ENCODE data around the gene GALNT13. TPM values are rescaled to one million over a fixed set of nuclear protein-coding genes. Genes with fewer than 3 reads are reported as not detected.
"Not testable (repeated sequence)": the region's sequence is repeated elsewhere in the genome, so short reads cannot be mapped to it uniquely, and the experiment has no call there.

Gene GALNT13
- total and polyA plus RNA-seq, 10 of the 15 experiments (the other 5 are each of a cell fraction or from before 2014, with no cell fraction given) = 0.04 TPM; not detected in 9

GRCh38 chr2:154470376-154470775 is 598.7 kb downstream of the GALNT13 start (continued):
- TF ChIP-seq ZBTB4 (CRISPR knock-in tag; IDR thresholded peaks at IDR 0.05) (no peak), EZH2 (IDR thresholded peaks at IDR 0.05; ENCODE audit: borderline replicate concordance, control insufficient read depth, low read depth, low read length) (no peak), PBX3 (IDR thresholded peaks at IDR 0.05; ENCODE audit: insufficient replicate concordance, low read depth, low read length) (no peak), ASH2L (IDR thresholded peaks at IDR 0.05; ENCODE audit: borderline replicate concordance, low read depth) (no peak), TAF1 (IDR thresholded peaks at IDR 0.05; ENCODE audit: borderline replicate concordance, low read depth, low read length) (no peak), HSF1 (IDR thresholded peaks at IDR 0.05; ENCODE audit: low read depth, low read length) (no peak), TBL1XR1 (IDR thresholded peaks at IDR 0.05; ENCODE audit: low read depth, low read length) (no peak), MEF2A (IDR thresholded peaks at IDR 0.05; ENCODE audit: insufficient read depth, low read depth, low read length) (no peak), PKNOX1 (IDR thresholded peaks at IDR 0.05) (no peak), YBX1 (IDR thresholded peaks at IDR 0.05) (no peak)
- TF ChIP-seq, protein P1, sequence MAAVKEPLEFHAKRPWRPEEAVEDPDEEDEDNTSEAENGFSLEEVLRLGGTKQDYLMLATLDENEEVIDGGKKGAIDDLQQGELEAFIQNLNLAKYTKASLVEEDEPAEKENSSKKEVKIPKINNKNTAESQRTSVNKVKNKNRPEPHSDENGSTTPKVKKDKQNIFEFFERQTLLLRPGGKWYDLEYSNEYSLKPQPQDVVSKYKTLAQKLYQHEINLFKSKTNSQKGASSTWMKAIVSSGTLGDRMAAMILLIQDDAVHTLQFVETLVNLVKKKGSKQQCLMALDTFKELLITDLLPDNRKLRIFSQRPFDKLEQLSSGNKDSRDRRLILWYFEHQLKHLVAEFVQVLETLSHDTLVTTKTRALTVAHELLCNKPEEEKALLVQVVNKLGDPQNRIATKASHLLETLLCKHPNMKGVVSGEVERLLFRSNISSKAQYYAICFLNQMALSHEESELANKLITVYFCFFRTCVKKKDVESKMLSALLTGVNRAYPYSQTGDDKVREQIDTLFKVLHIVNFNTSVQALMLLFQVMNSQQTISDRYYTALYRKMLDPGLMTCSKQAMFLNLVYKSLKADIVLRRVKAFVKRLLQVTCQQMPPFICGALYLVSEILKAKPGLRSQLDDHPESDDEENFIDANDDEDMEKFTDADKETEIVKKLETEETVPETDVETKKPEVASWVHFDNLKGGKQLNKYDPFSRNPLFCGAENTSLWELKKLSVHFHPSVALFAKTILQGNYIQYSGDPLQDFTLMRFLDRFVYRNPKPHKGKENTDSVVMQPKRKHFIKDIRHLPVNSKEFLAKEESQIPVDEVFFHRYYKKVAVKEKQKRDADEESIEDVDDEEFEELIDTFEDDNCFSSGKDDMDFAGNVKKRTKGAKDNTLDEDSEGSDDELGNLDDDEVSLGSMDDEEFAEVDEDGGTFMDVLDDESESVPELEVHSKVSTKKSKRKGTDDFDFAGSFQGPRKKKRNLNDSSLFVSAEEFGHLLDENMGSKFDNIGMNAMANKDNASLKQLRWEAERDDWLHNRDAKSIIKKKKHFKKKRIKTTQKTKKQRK (IDR thresholded peaks at IDR 0.05; ENCODE audit: low read depth, low read length) = no peak

GRCh38 chr2:154471492-154471891 is 599.8 kb downstream of the GALNT13 start:
- BruUV-seq (replicated peaks); H3K4me1 ChIP-seq (ENCODE audit: control insufficient read depth, insufficient read depth, low read length); RAD21 ChIA-PET (ENCODE audit: unreplicated experiment); intact Hi-C loops (cut with micrococcal nuclease; ENCODE audit: unreplicated experiment); H3K79me2 ChIP-seq (ENCODE audit: control insufficient read depth, insufficient read depth, low read length); H3K27ac ChIP-seq (ENCODE audit: control insufficient read depth, insufficient read depth); H3K4me2 ChIP-seq (ENCODE audit: control insufficient read depth, insufficient read depth); H2AFZ ChIP-seq (ENCODE audit: control insufficient read depth, low read depth, low read length); H3K36me3 ChIP-seq (ENCODE audit: control insufficient read depth in 2 of 2, insufficient read depth in 2 of 2, low read length in 1 of 2); POLR2A ChIA-PET; H3K9me3 ChIP-seq (replicated peaks; ENCODE audit: control insufficient read depth, insufficient read depth, low read length); H3K27me3 ChIP-seq (replicated peaks in 1 of 2; ENCODE audit: control insufficient read depth in 2 of 2, insufficient read depth in 2 of 2, low read length in 1 of 2); in situ Hi-C loops (cut with MboI); H4K20me1 ChIP-seq (ENCODE audit: control insufficient read depth, insufficient read depth); ATAC-seq; SMC1A ChIA-PET (ENCODE audit: uncharacterized antibody, unreplicated experiment); DNase-seq (ENCODE audit: low read depth, low spot score); H3K9ac ChIP-seq (ENCODE audit: control insufficient read depth, insufficient read depth, low read length); FAIRE-seq; H3K4me3 ChIP-seq: not testable (repeated sequence)
- 48% methylated on average over 4 of the region's 4 CpGs for WGBS (ENCODE audit: insufficient coverage, insufficient replicate concordance, low lambda C conversion rate, missing lambda C conversion rate)
- CTCF ChIA-PET = interaction anchor here (1.0 kb wide), 1 partner anchor 10 kb away, joined by 3 read pairs; no protein-coding TSS in a partner anchor

All from GM12878 (cell line).